ENCODE data around the gene SH2B2. TPM values are rescaled to one million over a fixed set of nuclear protein-coding genes. Genes with fewer than 3 reads are reported as not detected.

The SH2B2 gene
- total RNA-seq, 1 experiment from 2014 or later = 12.1 TPM

DNA sequence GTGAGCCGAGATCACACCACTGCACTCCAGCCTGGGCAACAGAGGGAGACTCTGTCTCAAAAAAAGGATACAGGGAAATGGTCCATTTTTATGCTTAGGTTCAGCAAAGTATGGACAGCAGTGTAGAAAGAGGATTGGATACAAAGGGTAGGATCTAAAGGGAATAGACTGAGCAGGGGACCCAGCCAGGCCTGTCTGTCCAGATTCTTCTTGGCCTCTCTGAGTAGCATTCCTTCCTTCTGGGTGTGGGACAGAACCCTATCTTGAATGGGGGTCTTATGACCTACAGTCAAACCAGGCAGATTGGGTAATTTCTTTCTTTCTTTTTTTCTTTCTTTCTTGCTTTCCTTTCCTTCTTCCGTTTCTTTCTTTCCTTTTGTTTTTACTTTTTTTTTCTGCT lies 25.6 kb downstream of the SH2B2 start:
- H3K27ac ChIP-seq = no peak overlapping the region
- no peaks in the 10 kb centered on the region for H3K79me2 ChIP-seq (ENCODE audit: low read depth)
- no peak overlapping the region for H3K4me3 ChIP-seq
- no peaks in the 10 kb centered on the region for H4K20me1 ChIP-seq (ENCODE audit: insufficient read depth)
- no peak for TF ChIP-seq EZH2 (IDR thresholded peaks at IDR 0.05; ENCODE audit: low read depth)
- POLR2A ChIA-PET (ENCODE audit: unreplicated experiment) = interaction anchor here (0.6 kb wide), 1 partner anchor 67 kb away, joined by 5 read pairs; no protein-coding TSS in a partner anchor
- H3K4me2 ChIP-seq = peak overlapping the region; percentile 22; the same call in 1 of the 2 replicates
- H3F3A ChIP-seq (ENCODE audit: insufficient read depth, low read depth) = no peaks in the 10 kb centered on the region
- BruUV-seq (replicated peaks) = no TSS peak
- H3K27me3 ChIP-seq (ENCODE audit: insufficient read depth, low read depth) = no peaks in the 10 kb centered on the region
- H3K9me2 ChIP-seq (ENCODE audit: insufficient read depth) = no peaks in the 10 kb centered on the region
- H2AFZ ChIP-seq = no peak overlapping the region
- H3K9me3 ChIP-seq (ENCODE audit: insufficient read depth, low read depth) = no peaks in the 10 kb centered on the region
- CTCF ChIA-PET = interaction anchor here (0.6 kb wide), 1 partner anchor 10 kb away, joined by 6 read pairs; no protein-coding TSS in a partner anchor
- DNase-seq = peak in 1 of 2 experiments; percentile 56
- no peaks in the 10 kb centered on the region for H3K36me3 ChIP-seq (ENCODE audit: low read depth)
- intact Hi-C loops (cut with micrococcal nuclease; ENCODE audit: unreplicated experiment) = loop anchor here (2.0 kb wide), 1 partner anchor 26 kb away; the partner anchor contains the start of gene SH2B2
- peaks cover 11% of the 10 kb centered on the region for H3K4me1 ChIP-seq (replicated peaks; ENCODE audit: insufficient read depth)

DNA sequence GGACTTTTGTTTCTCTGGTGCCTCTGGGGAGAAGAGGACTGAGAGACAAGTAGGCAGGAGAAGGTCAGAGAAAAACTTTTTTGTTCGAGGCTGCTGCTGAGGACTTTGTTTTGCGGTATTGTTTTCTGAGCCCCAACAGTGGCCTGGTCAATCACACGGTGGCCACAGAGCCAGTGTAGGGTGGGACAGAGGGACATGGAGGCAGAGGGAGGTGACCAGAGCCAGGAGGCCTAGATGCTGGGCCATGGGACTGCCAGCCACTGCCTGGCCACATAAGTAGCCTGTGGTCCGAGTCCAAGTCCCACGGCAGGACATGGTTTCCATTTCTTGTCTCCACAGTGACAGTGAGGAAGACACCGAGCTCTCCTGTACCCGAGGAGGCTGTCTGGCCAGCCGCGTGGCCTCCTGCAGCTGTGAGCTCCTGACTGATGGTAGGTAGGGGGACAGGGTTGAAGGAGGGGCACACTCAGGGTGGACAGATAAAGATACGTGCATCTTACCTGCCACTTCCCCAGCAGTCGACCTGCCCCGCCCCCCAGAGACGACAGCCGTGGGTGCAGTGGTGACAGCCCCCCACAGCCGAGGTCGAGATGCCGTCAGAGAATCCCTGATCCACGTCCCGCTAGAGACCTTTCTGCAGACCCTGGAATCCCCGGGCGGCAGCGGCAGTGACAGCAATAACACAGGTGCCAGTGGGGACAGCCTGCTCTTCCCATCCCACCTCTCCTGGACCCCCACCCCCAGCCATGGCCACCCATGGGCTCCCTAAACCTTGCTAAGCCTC lies 27.5 kb downstream of the SH2B2 start:
- POLR2A ChIA-PET (ENCODE audit: unreplicated experiment) = no interaction called here
- H3K27ac ChIP-seq = no peak overlapping the region
- intact Hi-C loops (cut with micrococcal nuclease; ENCODE audit: unreplicated experiment) = loop anchor here (2.0 kb wide), 1 partner anchor 27 kb away; the partner anchor contains the start of gene SH2B2

DNA sequence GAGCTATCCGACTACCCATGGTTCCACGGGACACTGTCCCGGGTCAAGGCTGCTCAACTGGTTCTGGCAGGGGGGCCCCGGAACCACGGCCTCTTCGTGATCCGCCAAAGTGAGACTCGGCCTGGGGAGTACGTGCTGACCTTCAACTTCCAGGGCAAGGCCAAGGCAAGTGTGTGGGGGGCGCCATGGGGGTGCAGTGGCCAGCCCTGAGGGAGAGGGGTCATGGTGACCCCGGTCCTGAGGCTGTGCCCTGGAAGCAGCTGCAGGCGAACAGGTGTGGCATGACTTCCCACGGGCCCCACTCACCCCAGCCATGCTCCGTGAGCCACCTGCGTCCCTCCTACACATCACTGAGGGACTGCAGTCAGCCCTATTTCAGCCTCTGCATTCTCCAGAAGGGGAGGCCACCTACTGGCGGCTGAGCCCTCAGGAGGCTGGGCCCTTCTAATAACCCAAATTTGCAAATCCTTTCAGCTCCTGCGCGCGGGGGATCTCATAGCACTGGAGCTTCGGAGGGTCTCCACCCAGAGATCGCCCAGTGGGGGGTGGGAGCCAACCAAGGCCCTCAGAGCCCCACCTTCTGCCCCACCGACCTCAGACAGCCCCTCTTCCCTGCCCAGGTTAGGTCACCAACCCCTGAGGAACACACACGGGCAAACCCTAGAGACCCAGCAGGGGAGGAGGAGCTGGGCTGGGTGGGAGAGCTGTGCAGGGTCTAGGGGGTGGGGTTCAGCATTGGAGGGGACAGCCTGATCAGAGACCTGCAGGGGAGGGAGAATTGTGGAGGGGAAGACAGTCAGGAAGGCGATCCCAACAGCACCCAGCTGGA lies 30.8 kb downstream of the SH2B2 start:
- no peak overlapping the region for H3K27ac ChIP-seq
- no peak for DNase-seq
- ChIA-PET CTCF (no interaction called here), POLR2A (ENCODE audit: unreplicated experiment) (no interaction called here)
- H4K20me1 ChIP-seq (ENCODE audit: insufficient read depth) = no peaks in the 10 kb centered on the region
- no peaks in the 10 kb centered on the region for H3K36me3 ChIP-seq (ENCODE audit: low read depth)
- H3K4me3 ChIP-seq = no peak overlapping the region
- no peak overlapping the region for H3K4me2 ChIP-seq
- intact Hi-C loops (cut with micrococcal nuclease; ENCODE audit: unreplicated experiment) = no loop called here
- no peaks in the 10 kb centered on the region for H3K79me2 ChIP-seq (ENCODE audit: low read depth)
- no peak overlapping the region for H2AFZ ChIP-seq
- no peaks in the 10 kb centered on the region for H3K27me3 ChIP-seq (ENCODE audit: insufficient read depth, low read depth)
- no TSS peak for BruUV-seq (replicated peaks)
- H3K4me1 ChIP-seq (replicated peaks; ENCODE audit: insufficient read depth) = peaks cover 4% of the 10 kb centered on the region
- peaks cover 10% of the 10 kb centered on the region; the same call in 1 of the 2 replicates for H3F3A ChIP-seq (ENCODE audit: insufficient read depth, low read depth)
- no peaks in the 10 kb centered on the region for H3K9me3 ChIP-seq (ENCODE audit: insufficient read depth, low read depth)
- TF ChIP-seq, protein P1, sequence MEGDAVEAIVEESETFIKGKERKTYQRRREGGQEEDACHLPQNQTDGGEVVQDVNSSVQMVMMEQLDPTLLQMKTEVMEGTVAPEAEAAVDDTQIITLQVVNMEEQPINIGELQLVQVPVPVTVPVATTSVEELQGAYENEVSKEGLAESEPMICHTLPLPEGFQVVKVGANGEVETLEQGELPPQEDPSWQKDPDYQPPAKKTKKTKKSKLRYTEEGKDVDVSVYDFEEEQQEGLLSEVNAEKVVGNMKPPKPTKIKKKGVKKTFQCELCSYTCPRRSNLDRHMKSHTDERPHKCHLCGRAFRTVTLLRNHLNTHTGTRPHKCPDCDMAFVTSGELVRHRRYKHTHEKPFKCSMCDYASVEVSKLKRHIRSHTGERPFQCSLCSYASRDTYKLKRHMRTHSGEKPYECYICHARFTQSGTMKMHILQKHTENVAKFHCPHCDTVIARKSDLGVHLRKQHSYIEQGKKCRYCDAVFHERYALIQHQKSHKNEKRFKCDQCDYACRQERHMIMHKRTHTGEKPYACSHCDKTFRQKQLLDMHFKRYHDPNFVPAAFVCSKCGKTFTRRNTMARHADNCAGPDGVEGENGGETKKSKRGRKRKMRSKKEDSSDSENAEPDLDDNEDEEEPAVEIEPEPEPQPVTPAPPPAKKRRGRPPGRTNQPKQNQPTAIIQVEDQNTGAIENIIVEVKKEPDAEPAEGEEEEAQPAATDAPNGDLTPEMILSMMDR (conservative IDR thresholded peaks at IDR 0.05) = no peak
- TF ChIP-seq EZH2 (IDR thresholded peaks at IDR 0.05; ENCODE audit: low read depth) = no peak
- no peaks in the 10 kb centered on the region for H3K9me2 ChIP-seq (ENCODE audit: insufficient read depth)

More for the DNA sequence above, 27.5 kb downstream of the SH2B2 start:
- TF ChIP-seq, protein P1 (conservative IDR thresholded peaks at IDR 0.05) = no peak
- no peak for TF ChIP-seq EZH2 (IDR thresholded peaks at IDR 0.05; ENCODE audit: low read depth)
- CTCF ChIA-PET = no interaction called here
- H3F3A ChIP-seq (ENCODE audit: insufficient read depth, low read depth) = peaks cover 4% of the 10 kb centered on the region; the same call in 1 of the 2 replicates
- H3K27me3 ChIP-seq (ENCODE audit: insufficient read depth, low read depth) = no peaks in the 10 kb centered on the region
- no peaks in the 10 kb centered on the region for H3K79me2 ChIP-seq (ENCODE audit: low read depth)
- no peak overlapping the region for H3K4me2 ChIP-seq
- no peaks in the 10 kb centered on the region for H4K20me1 ChIP-seq (ENCODE audit: insufficient read depth)
- no peak overlapping the region for H3K4me3 ChIP-seq
- H3K4me1 ChIP-seq (replicated peaks; ENCODE audit: insufficient read depth) = peaks cover 9% of the 10 kb centered on the region
- H3K36me3 ChIP-seq (ENCODE audit: low read depth) = no peaks in the 10 kb centered on the region
- no TSS peak for BruUV-seq (replicated peaks)
- DNase-seq = no peak
- no peaks in the 10 kb centered on the region for H3K9me2 ChIP-seq (ENCODE audit: insufficient read depth)
- no peak overlapping the region for H2AFZ ChIP-seq
- no peaks in the 10 kb centered on the region for H3K9me3 ChIP-seq (ENCODE audit: insufficient read depth, low read depth)

All from PC-9 (cell line).